SK-N-SH treated with all-trans-retinoic acid at 6 μM for 48 hours (cell line): Measurements from ENCODE around the gene NKD1.

ENCODE experiments used
- ATAC-seq: fragments of 200-7000 bp; cut with Tn5 transposase; 3 replicates; pipeline ENCODE4 v1.9.1; 2020; ENCODE audit warnings: mild to moderate bottlenecking, moderate library complexity
- ARNTL ChIP-seq: fragments of 450-650 bp; formaldehyde crosslinking; IDR thresholded peaks from 2 replicates; pipeline ENCODE4 v1.5.0; 2020; ENCODE audit warnings: low read depth, mild to moderate bottlenecking, moderate library complexity, borderline replicate concordance
- CREB5 ChIP-seq: fragments of 250-450 bp; sonication (Bioruptor Pico); IDR thresholded peaks from 2 replicates; pipeline ENCODE4 v1.5.1; 2020; ENCODE audit warnings: low read depth, mild to moderate bottlenecking, moderate library complexity
- CSDC2 ChIP-seq: fragments of 250-450 bp; sonication (Bioruptor Pico); IDR thresholded peaks from 2 replicates; pipeline ENCODE4 v1.5.0; 2020; ENCODE audit warnings: mild to moderate bottlenecking, moderate library complexity
- CSRNP3 ChIP-seq: fragments of 250-450 bp; sonication (Bioruptor Pico); IDR thresholded peaks from 2 replicates; pipeline ENCODE4 v1.5.1; 2021; ENCODE audit warnings: mild to moderate bottlenecking, moderate library complexity
- ISL1 ChIP-seq: fragments of 250-450 bp; sonication (Bioruptor Pico); IDR thresholded peaks from 2 replicates; pipeline ENCODE4 v2.1.2; 2022; ENCODE audit warnings: mild to moderate bottlenecking, moderate library complexity
- OSR1 ChIP-seq: fragments of 250-450 bp; sonication (Bioruptor Pico); IDR thresholded peaks from 2 replicates; pipeline ENCODE4 v1.8.0; 2022; ENCODE audit warnings: moderate library complexity, mild to moderate bottlenecking, inconsistent platforms
- PATZ1 ChIP-seq: fragments of 250-450 bp; sonication (Bioruptor Pico); IDR thresholded peaks from 2 replicates; pipeline ENCODE4 v1.8.0; 2020; ENCODE audit warnings: mild to moderate bottlenecking, moderate library complexity, borderline replicate concordance
- PPARA ChIP-seq: fragments of 250-450 bp; sonication (Bioruptor Pico); IDR thresholded peaks from 2 replicates; pipeline ENCODE4 v1.5.0; 2020; ENCODE audit warnings: mild to moderate bottlenecking, borderline replicate concordance
- RARB ChIP-seq: fragments of 250-450 bp; sonication (Bioruptor Pico); IDR thresholded peaks from 2 replicates; pipeline ENCODE4 v1.8.0; 2021; ENCODE audit warnings: mild to moderate bottlenecking, moderate library complexity
- SNAI2 ChIP-seq: fragments of 250-450 bp; sonication (Bioruptor Pico); IDR thresholded peaks from 2 replicates; pipeline ENCODE4 v1.5.0; 2020; ENCODE audit warnings: mild to moderate bottlenecking, moderate library complexity
- TCF4 ChIP-seq: fragments of 250-450 bp; sonication (Bioruptor Pico); IDR thresholded peaks from 2 replicates; pipeline ENCODE4 v1.8.0; 2021; ENCODE audit warnings: mild to moderate bottlenecking, moderate library complexity, borderline replicate concordance
- TOX ChIP-seq: fragments of 250-450 bp; sonication (Bioruptor Pico); IDR thresholded peaks from 2 replicates; pipeline ENCODE4 v1.8.0; 2021; ENCODE audit warnings: mild to moderate bottlenecking, moderate library complexity, borderline replicate concordance
- ZC3H10 ChIP-seq: fragments of 250-450 bp; sonication (Bioruptor Pico); IDR thresholded peaks from 2 replicates; pipeline ENCODE4 v1.5.1; 2021; ENCODE audit warnings: mild to moderate bottlenecking, moderate library complexity
- ZFP3 ChIP-seq: fragments of 250-450 bp; sonication (Bioruptor Pico); IDR thresholded peaks from 2 replicates; pipeline ENCODE4 v1.5.0; 2020; ENCODE audit warnings: mild to moderate bottlenecking, moderate library complexity
- ZFP30 ChIP-seq: fragments of 450-650 bp; formaldehyde crosslinking; IDR thresholded peaks from 2 replicates; pipeline ENCODE4 v1.5.0; 2022; ENCODE audit warnings: mild to moderate bottlenecking, moderate library complexity
- ZNF565 ChIP-seq: fragments of 450-650 bp; formaldehyde crosslinking; conservative IDR thresholded peaks from 2 replicates; pipeline ENCODE4 v1.5.0; 2020; ENCODE audit warnings: low read depth, mild to moderate bottlenecking, moderate library complexity
- ZNF70 ChIP-seq: fragments of 450-650 bp; formaldehyde crosslinking; IDR thresholded peaks from 2 replicates; pipeline ENCODE4 v1.5.0; 2020; ENCODE audit warnings: mild to moderate bottlenecking, moderate library complexity
- TF ChIP-seq, protein P1 (sequence below): fragments of 250-450 bp; sonication (Bioruptor Pico); IDR thresholded peaks from 2 replicates; pipeline ENCODE4 v1.5.0; 2020; ENCODE audit warnings: mild to moderate bottlenecking, moderate library complexity

The NKD1 gene

GRCh38 chr16:50598936-50599361 lies 50.8 kb downstream of the NKD1 start:
- ATAC-seq, result no peak
- no peak for TF ChIP-seq ZNF70 (CRISPR knock-in tag)
- TF ChIP-seq CSDC2 (CRISPR knock-in tag), result no peak
- TF ChIP-seq TOX, result no peak
- no peak for TF ChIP-seq CREB5
- TF ChIP-seq PATZ1 (CRISPR knock-in tag), result no peak
- TF ChIP-seq ARNTL (CRISPR knock-in tag), result no peak
- TF ChIP-seq SNAI2 (CRISPR knock-in tag), result no peak
- TF ChIP-seq CSRNP3 (CRISPR knock-in tag), result no peak
- TF ChIP-seq OSR1 (CRISPR knock-in tag), result no peak
- no peak for TF ChIP-seq ZFP30
- no peak for TF ChIP-seq TCF4 (CRISPR knock-in tag)
- TF ChIP-seq PPARA (CRISPR knock-in tag), result no peak

- TF ChIP-seq SNAI2 (CRISPR knock-in tag), result no peak
- no peak for TF ChIP-seq ISL1 (CRISPR knock-in tag)
- no peak for TF ChIP-seq ZFP3 (CRISPR knock-in tag)
- TF ChIP-seq ZNF565 (CRISPR knock-in tag), result no peak
- no peak for ATAC-seq
Measured at GRCh38 chr16:50599494-50599893, 51.3 kb downstream of the NKD1 start.

- no peak for TF ChIP-seq CREB5
- no peak for TF ChIP-seq ZNF565 (CRISPR knock-in tag)
- TF ChIP-seq PATZ1 (CRISPR knock-in tag), result no peak
- no peak for ATAC-seq
Measured at GRCh38 chr16:50600582-50601283, 52.5 kb downstream of the NKD1 start.

- no peak for ATAC-seq
- TF ChIP-seq TOX (no peak), CREB5 (no peak), ZFP30 (no peak), ARNTL (CRISPR knock-in tag) (no peak), ZC3H10 (no peak), ZNF70 (CRISPR knock-in tag) (no peak), ZFP3 (CRISPR knock-in tag) (no peak), ISL1 (CRISPR knock-in tag) (no peak), RARB (no peak), OSR1 (CRISPR knock-in tag) (no peak)
- TF ChIP-seq, protein P1, sequence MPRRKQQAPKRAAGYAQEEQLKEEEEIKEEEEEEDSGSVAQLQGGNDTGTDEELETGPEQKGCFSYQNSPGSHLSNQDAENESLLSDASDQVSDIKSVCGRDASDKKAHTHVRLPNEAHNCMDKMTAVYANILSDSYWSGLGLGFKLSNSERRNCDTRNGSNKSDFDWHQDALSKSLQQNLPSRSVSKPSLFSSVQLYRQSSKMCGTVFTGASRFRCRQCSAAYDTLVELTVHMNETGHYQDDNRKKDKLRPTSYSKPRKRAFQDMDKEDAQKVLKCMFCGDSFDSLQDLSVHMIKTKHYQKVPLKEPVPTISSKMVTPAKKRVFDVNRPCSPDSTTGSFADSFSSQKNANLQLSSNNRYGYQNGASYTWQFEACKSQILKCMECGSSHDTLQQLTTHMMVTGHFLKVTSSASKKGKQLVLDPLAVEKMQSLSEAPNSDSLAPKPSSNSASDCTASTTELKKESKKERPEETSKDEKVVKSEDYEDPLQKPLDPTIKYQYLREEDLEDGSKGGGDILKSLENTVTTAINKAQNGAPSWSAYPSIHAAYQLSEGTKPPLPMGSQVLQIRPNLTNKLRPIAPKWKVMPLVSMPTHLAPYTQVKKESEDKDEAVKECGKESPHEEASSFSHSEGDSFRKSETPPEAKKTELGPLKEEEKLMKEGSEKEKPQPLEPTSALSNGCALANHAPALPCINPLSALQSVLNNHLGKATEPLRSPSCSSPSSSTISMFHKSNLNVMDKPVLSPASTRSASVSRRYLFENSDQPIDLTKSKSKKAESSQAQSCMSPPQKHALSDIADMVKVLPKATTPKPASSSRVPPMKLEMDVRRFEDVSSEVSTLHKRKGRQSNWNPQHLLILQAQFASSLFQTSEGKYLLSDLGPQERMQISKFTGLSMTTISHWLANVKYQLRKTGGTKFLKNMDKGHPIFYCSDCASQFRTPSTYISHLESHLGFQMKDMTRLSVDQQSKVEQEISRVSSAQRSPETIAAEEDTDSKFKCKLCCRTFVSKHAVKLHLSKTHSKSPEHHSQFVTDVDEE (CRISPR knock-in tag), result no peak
Measured at GRCh38 chr16:50601341-50601740, 53.1 kb downstream of the NKD1 start.
